ENCODE data around the gene DYNLL2.

DYNLL2 gene

GRCh38 chr17:58091024-58091567 is 7.9 kb downstream of the DYNLL2 start:
- peaks cover 45% of the 10 kb centered on the region for H4K20me1 ChIP-seq (ENCODE audit: insufficient read depth, low read length, poor library complexity, severe bottlenecking)

GRCh38 chr17:58092101-58092796 is 9.0 kb downstream of the DYNLL2 start:
- H3K9me3 ChIP-seq (ENCODE audit: insufficient read depth, low read depth, low read length), result no peaks in the 10 kb centered on the region

More at GRCh38 chr17:58091024-58091567, 7.9 kb downstream of the DYNLL2 start:
- H3K4me1 ChIP-seq (ENCODE audit: insufficient read depth, low read length, poor library complexity, severe bottlenecking), result peaks cover 37% of the 10 kb centered on the region
- no peak overlapping the region for H3K9ac ChIP-seq (ENCODE audit: low read depth, low read length, poor library complexity, severe bottlenecking)
- peaks cover 69% of the 10 kb centered on the region; the same call in 1 of the 2 replicates for H3K36me3 ChIP-seq (ENCODE audit: insufficient read depth, low read length)
- H3K79me2 ChIP-seq (ENCODE audit: insufficient read depth, low read length), result peaks cover 56% of the 10 kb centered on the region
- TF ChIP-seq EZH2phosphoT487 (IDR thresholded peaks at IDR 0.05; ENCODE audit: borderline replicate concordance) (no peak), CTCF (conservative IDR thresholded peaks at IDR 0.05; ENCODE audit: low read length) (no peak)
- H3F3A ChIP-seq (ENCODE audit: low read depth), result no peaks in the 10 kb centered on the region
- no peaks in the 10 kb centered on the region for H3K9me2 ChIP-seq (replicated peaks; ENCODE audit: low read depth, low read length)
- no peaks in the 10 kb centered on the region for H3K9me3 ChIP-seq (ENCODE audit: insufficient read depth, low read depth, low read length)
- no peak overlapping the region for H3K4me2 ChIP-seq (ENCODE audit: low read depth, low read length, poor library complexity, severe bottlenecking)
- no peak overlapping the region for H2AFZ ChIP-seq (ENCODE audit: low read length)
- no peak overlapping the region for H3K4me3 ChIP-seq (ENCODE audit: low read length, poor library complexity, severe bottlenecking)
- H3K27me3 ChIP-seq (ENCODE audit: insufficient read depth, low read length, poor library complexity, severe bottlenecking), result no peaks in the 10 kb centered on the region

GRCh38 chr17:58092797-58093385 is 9.7 kb downstream of the DYNLL2 start:
- peaks cover 57% of the 10 kb centered on the region; the same call in 1 of the 2 replicates for H3K36me3 ChIP-seq (ENCODE audit: insufficient read depth, low read length)
- H3K27me3 ChIP-seq (ENCODE audit: insufficient read depth, low read length, poor library complexity, severe bottlenecking), result no peaks in the 10 kb centered on the region
- no peak overlapping the region for H3K9ac ChIP-seq (ENCODE audit: low read depth, low read length, poor library complexity, severe bottlenecking)
- peaks cover 27% of the 10 kb centered on the region for H4K20me1 ChIP-seq (ENCODE audit: insufficient read depth, low read length, poor library complexity, severe bottlenecking)
- H3K4me3 ChIP-seq (ENCODE audit: low read length, poor library complexity, severe bottlenecking), result no peak overlapping the region
- H3K79me2 ChIP-seq (ENCODE audit: insufficient read depth, low read length), result peaks cover 38% of the 10 kb centered on the region
- H3K4me1 ChIP-seq (ENCODE audit: insufficient read depth, low read length, poor library complexity, severe bottlenecking), result peaks cover 19% of the 10 kb centered on the region
- no peaks in the 10 kb centered on the region for H3K9me2 ChIP-seq (replicated peaks; ENCODE audit: low read depth, low read length)
- H3F3A ChIP-seq (ENCODE audit: low read depth), result no peaks in the 10 kb centered on the region
- H2AFZ ChIP-seq (ENCODE audit: low read length), result no peak overlapping the region
- H3K4me2 ChIP-seq (ENCODE audit: low read depth, low read length, poor library complexity, severe bottlenecking), result no peak overlapping the region
- no peaks in the 10 kb centered on the region for H3K9me3 ChIP-seq (ENCODE audit: insufficient read depth, low read depth, low read length)
- TF ChIP-seq EZH2phosphoT487 (IDR thresholded peaks at IDR 0.05; ENCODE audit: borderline replicate concordance), result no peak
- TF ChIP-seq CTCF (conservative IDR thresholded peaks at IDR 0.05; ENCODE audit: low read length), result no peak

More at GRCh38 chr17:58092101-58092796, 9.0 kb downstream of the DYNLL2 start:
- Histone ChIP-seq H3K79me2 (ENCODE audit: insufficient read depth, low read length) (peaks cover 45% of the 10 kb centered on the region), H3K4me1 (ENCODE audit: insufficient read depth, low read length, poor library complexity, severe bottlenecking) (peaks cover 26% of the 10 kb centered on the region), H4K20me1 (ENCODE audit: insufficient read depth, low read length, poor library complexity, severe bottlenecking) (peaks cover 34% of the 10 kb centered on the region), H2AFZ (ENCODE audit: low read length) (no peak overlapping the region), H3K9me2 (replicated peaks; ENCODE audit: low read depth, low read length) (no peaks in the 10 kb centered on the region), H3K9ac (ENCODE audit: low read depth, low read length, poor library complexity, severe bottlenecking) (no peak overlapping the region), H3K4me3 (ENCODE audit: low read length, poor library complexity, severe bottlenecking) (no peak overlapping the region), H3F3A (ENCODE audit: low read depth) (no peaks in the 10 kb centered on the region), H3K4me2 (ENCODE audit: low read depth, low read length, poor library complexity, severe bottlenecking) (no peak overlapping the region), H3K27me3 (ENCODE audit: insufficient read depth, low read length, poor library complexity, severe bottlenecking) (no peaks in the 10 kb centered on the region), H3K36me3 (ENCODE audit: insufficient read depth, low read length) (peaks cover 63% of the 10 kb centered on the region; the same call in 1 of the 2 replicates)
- no peak for TF ChIP-seq CTCF (conservative IDR thresholded peaks at IDR 0.05; ENCODE audit: low read length)
- TF ChIP-seq EZH2phosphoT487 (IDR thresholded peaks at IDR 0.05; ENCODE audit: borderline replicate concordance), result no peak

Data from Loucy (cell line).